ENCODE results near the gene TRPM6. TPM values are rescaled to one million over a fixed set of nuclear protein-coding genes. Genes with fewer than 3 reads are reported as not detected.

TRPM6 gene
- polyA plus RNA-seq, 1 donor from 2014 or later, result not detected

GRCh38 chr9:74821636-74822035 lies 66.1 kb downstream of the TRPM6 start:
- H3K9me3 Mint-ChIP-seq, result peaks cover 0 to 2% (median 0%) of the 10 kb centered on the region in 3 donors
- peaks cover 3% of the 10 kb centered on the region for H3K36me3 Mint-ChIP-seq
- H3K27me3 Mint-ChIP-seq, result no peaks in the 10 kb centered on the region
- no peak overlapping the region for H3K27ac Mint-ChIP-seq
- no peaks in the 10 kb centered on the region for H3K4me1 Mint-ChIP-seq
- H3K4me3 Mint-ChIP-seq, result no peak overlapping the region

- H3K36me3 Mint-ChIP-seq, result peaks cover 1% of the 10 kb centered on the region
- H3K4me3 Mint-ChIP-seq, result no peak overlapping the region
- H3K9me3 Mint-ChIP-seq, result peaks cover 0 to 2% (median 0%) of the 10 kb centered on the region in 3 donors
- H3K27ac Mint-ChIP-seq, result no peak overlapping the region
- H3K4me1 Mint-ChIP-seq, result no peaks in the 10 kb centered on the region
- H3K27me3 Mint-ChIP-seq, result no peaks in the 10 kb centered on the region
Observed at GRCh38 chr9:74817816-74818215, 69.9 kb downstream of the TRPM6 start.

GRCh38 chr9:74817281-74817810 lies 70.4 kb downstream of the TRPM6 start:
- peak overlapping the region in 1 of 4 donors; percentile 54 for H3K4me3 Mint-ChIP-seq
- no peaks in the 10 kb centered on the region for H3K27me3 Mint-ChIP-seq
- no peaks in the 10 kb centered on the region for H3K4me1 Mint-ChIP-seq
- H3K9me3 Mint-ChIP-seq, result peaks cover 0 to 2% (median 0%) of the 10 kb centered on the region in 3 donors
- peaks cover 1% of the 10 kb centered on the region for H3K36me3 Mint-ChIP-seq
- no peak overlapping the region for H3K27ac Mint-ChIP-seq

DNA sequence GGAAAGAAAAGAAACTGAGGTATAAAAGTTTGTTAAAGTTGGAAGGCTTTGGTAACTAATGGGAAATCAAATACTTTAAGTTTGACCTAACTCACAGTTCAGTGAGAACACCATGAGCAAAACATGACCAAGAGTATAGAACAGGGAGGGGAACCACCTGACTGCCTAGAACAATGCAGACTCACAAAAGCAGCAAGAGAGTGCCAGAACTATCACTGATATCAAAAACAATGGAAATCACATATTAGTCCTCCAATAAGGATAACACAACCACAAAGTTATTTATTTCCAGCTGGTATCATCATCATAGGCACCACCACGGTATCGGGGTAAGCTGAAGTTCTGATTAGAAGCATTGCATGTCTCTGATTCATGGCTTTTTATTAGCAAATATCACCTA lies 77.5 kb downstream of the TRPM6 start:
- H3K27me3 Mint-ChIP-seq, result peaks cover 7% of the 10 kb centered on the region
- H3K27ac Mint-ChIP-seq, result no peak overlapping the region
- no peaks in the 10 kb centered on the region for H3K36me3 Mint-ChIP-seq
- no peaks in the 10 kb centered on the region for H3K9me3 Mint-ChIP-seq
- no peaks in the 10 kb centered on the region for H3K4me1 Mint-ChIP-seq
- no peak overlapping the region for H3K4me3 Mint-ChIP-seq

DNA sequence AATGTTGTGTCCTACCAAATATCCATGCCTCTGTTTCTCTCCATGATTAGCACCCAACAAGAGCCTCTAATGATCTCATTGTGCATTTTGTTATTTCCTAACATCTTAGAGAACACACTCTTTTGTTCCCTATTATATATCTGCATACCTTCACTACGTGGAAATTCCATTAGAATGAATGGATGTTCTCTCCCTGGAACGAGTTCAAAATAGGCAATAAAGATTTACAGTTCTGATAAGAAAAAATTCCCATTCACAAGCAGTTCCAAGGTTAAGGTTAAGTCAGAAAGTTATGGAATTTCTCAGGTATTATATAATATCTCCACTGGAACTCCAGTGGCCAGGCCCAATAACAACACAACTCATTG lies 83.7 kb downstream of the TRPM6 start:
- Mint-ChIP-seq H3K9me3 (peaks cover 0 to 3% (median 0%) of the 10 kb centered on the region in 3 donors), H3K36me3 (no peaks in the 10 kb centered on the region), H3K4me3 (no peak overlapping the region), H3K27me3 (peaks cover 23% of the 10 kb centered on the region), H3K4me1 (no peaks in the 10 kb centered on the region), H3K27ac (no peak overlapping the region)

DNA sequence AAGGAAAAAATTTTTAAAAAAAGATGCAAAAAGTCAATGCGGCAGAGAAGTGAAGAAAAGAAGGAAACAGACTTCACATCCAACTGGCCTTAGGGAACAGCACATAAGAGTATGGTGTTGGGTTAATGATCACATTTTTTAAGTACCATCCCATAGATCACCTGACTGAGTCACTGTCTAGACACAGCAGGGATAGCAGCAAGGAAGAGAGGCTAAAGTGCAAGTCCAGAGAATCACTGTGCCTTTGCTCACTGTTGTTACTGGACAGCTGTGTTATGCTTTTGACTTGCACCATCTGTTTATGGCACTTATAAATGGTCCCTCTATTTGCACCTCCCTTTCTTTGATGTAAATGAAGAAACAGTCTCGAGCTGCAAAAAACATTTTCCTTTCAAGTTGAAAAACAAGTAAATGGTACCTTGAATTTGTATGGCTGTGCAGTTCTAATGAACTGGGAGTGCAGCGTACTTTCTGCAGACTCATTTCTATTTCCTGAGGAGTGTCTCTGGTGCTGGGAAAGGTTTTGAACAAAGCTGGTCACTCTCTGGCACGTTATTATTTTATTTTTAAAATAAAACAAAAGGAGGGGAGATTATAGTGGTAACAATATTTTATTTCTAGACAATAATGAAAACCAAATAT lies 84.2 kb downstream of the TRPM6 start:
- Mint-ChIP-seq H3K4me1 (no peaks in the 10 kb centered on the region), H3K36me3 (no peaks in the 10 kb centered on the region), H3K27ac (no peak overlapping the region), H3K4me3 (no peak overlapping the region), H3K9me3 (peaks cover 0 to 3% (median 0%) of the 10 kb centered on the region in 3 donors), H3K27me3 (peaks cover 23% of the 10 kb centered on the region)

GRCh38 chr9:74800226-74800625 lies 87.5 kb downstream of the TRPM6 start:
- H3K27ac Mint-ChIP-seq, result no peak overlapping the region
- H3K36me3 Mint-ChIP-seq, result no peaks in the 10 kb centered on the region
- H3K9me3 Mint-ChIP-seq, result peaks cover 0 to 3% (median 0%) of the 10 kb centered on the region in 3 donors
- no peaks in the 10 kb centered on the region for H3K4me1 Mint-ChIP-seq
- no peak overlapping the region for H3K4me3 Mint-ChIP-seq
- peaks cover 18% of the 10 kb centered on the region for H3K27me3 Mint-ChIP-seq

DNA sequence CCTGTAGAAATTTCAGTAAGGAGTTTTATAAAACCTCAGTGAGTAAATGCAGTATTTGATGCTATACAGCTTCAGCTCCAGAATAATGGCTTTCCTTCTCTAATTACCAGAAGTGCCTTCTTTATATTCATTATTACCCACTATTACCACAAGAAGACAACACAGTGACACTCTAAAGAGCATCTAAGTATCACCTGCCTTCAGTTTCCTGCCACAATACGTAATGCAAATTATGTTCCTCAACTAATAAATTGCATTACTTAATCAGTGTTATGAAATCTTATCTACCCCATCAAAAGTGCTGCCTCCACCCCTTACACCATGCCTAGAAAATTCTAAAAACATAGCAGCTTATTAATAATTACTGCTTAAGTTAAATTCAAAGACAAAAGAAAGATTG lies 91.9 kb downstream of the TRPM6 start:
- H3K27ac Mint-ChIP-seq, result no peak overlapping the region
- peaks cover 10% of the 10 kb centered on the region for H3K27me3 Mint-ChIP-seq
- H3K9me3 Mint-ChIP-seq, result peaks cover 0 to 3% (median 0%) of the 10 kb centered on the region in 3 donors
- no peaks in the 10 kb centered on the region for H3K36me3 Mint-ChIP-seq
- H3K4me1 Mint-ChIP-seq, result no peaks in the 10 kb centered on the region
- no peak overlapping the region for H3K4me3 Mint-ChIP-seq

GRCh38 chr9:74795081-74795480 lies 92.6 kb downstream of the TRPM6 start:
- H3K27me3 Mint-ChIP-seq, result peaks cover 5% of the 10 kb centered on the region
- H3K4me3 Mint-ChIP-seq, result no peak overlapping the region
- H3K4me1 Mint-ChIP-seq, result peaks cover 0 to 2% (median 0%) of the 10 kb centered on the region in 3 donors
- H3K9me3 Mint-ChIP-seq, result no peaks in the 10 kb centered on the region
- no peaks in the 10 kb centered on the region for H3K36me3 Mint-ChIP-seq
- peak overlapping the region in 1 of 3 donors; percentile 39 for H3K27ac Mint-ChIP-seq

- Mint-ChIP-seq H3K9me3 (no peaks in the 10 kb centered on the region), H3K36me3 (peaks cover 2% of the 10 kb centered on the region), H3K27ac (no peak overlapping the region), H3K4me3 (no peak overlapping the region), H3K4me1 (no peaks in the 10 kb centered on the region), H3K27me3 (peaks cover 11% of the 10 kb centered on the region)
Observed at GRCh38 chr9:74784506-74784905, 103.2 kb downstream of the TRPM6 start.

GRCh38 chr9:74783408-74783807 lies 104.3 kb downstream of the TRPM6 start:
- Mint-ChIP-seq H3K27me3 (peaks cover 10% of the 10 kb centered on the region), H3K4me1 (no peaks in the 10 kb centered on the region), H3K4me3 (no peak overlapping the region), H3K36me3 (peaks cover 2% of the 10 kb centered on the region), H3K27ac (no peak overlapping the region), H3K9me3 (no peaks in the 10 kb centered on the region)

- Mint-ChIP-seq H3K27me3 (peaks cover 6% of the 10 kb centered on the region), H3K27ac (no peak overlapping the region), H3K4me1 (no peaks in the 10 kb centered on the region), H3K9me3 (no peaks in the 10 kb centered on the region), H3K4me3 (peak overlapping the region in 1 of 4 donors; percentile 44), H3K36me3 (peaks cover 2% of the 10 kb centered on the region)
Observed at GRCh38 chr9:74777136-74777879, 110.4 kb downstream of the TRPM6 start.

DNA sequence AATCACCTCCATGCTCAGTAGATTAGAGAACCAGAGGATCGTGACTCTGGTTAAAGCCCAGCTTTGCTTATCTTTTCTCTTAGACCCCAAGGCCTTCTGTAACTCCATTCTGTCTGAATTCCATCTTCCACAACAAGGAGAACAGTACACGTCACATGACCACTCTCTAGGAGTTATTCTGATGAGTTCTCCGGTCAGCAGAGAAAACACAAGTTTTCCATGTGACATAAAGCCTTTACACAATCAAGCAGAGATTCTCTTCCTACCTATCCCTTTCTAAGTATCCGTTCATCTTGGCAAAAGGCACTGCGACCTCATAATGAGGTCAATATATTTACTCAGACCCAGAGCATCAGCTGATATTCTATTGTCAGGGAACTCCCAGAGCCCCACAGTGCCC lies 112.3 kb downstream of the TRPM6 start:
- Mint-ChIP-seq H3K36me3 (no peaks in the 10 kb centered on the region), H3K4me3 (no peak overlapping the region), H3K4me1 (no peaks in the 10 kb centered on the region), H3K27me3 (peaks cover 10% of the 10 kb centered on the region), H3K27ac (no peak overlapping the region), H3K9me3 (no peaks in the 10 kb centered on the region)

DNA sequence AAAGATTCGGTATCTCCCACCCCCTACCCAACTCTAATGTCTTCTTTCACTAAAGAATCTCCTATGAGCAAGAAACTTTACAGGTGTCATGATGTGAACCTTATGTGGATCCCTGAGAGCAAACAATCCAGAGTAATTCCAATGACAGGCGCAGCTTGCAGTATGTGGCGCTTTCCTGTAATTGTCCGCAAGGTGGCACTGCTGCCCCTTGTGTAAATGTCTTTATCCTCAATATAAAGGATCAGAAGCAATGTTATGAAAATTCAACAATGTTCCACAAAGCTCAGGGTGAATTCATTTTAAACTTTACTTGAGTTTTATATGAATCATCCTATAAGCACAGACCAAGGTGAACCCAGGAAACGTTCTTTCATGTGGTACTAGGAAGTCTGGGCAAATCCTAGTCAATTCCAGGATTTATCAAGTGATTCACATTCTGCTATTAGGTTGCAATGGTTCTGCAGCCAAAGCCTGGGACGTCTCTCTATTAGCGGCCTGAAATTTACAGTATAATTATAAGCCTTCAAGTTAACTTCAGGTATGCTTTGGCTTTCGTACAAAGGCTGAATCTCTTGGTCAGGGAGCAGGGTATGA lies 113.7 kb downstream of the TRPM6 start:
- H3K27me3 Mint-ChIP-seq, result peaks cover 8% of the 10 kb centered on the region
- H3K27ac Mint-ChIP-seq, result no peak overlapping the region
- no peak overlapping the region for H3K4me3 Mint-ChIP-seq
- no peaks in the 10 kb centered on the region for H3K36me3 Mint-ChIP-seq
- H3K4me1 Mint-ChIP-seq, result no peaks in the 10 kb centered on the region
- no peaks in the 10 kb centered on the region for H3K9me3 Mint-ChIP-seq

GRCh38 chr9:74772121-74772520 lies 115.6 kb downstream of the TRPM6 start:
- no peak overlapping the region for H3K4me3 Mint-ChIP-seq
- H3K9me3 Mint-ChIP-seq, result no peaks in the 10 kb centered on the region
- peaks cover 8% of the 10 kb centered on the region for H3K27me3 Mint-ChIP-seq
- no peaks in the 10 kb centered on the region for H3K4me1 Mint-ChIP-seq
- no peak overlapping the region for H3K27ac Mint-ChIP-seq
- H3K36me3 Mint-ChIP-seq, result no peaks in the 10 kb centered on the region
